Measurements from ENCODE around the gene BICC1.

The BICC1 gene

GRCh38 chr10:58608351-58608750 is 95.7 kb downstream of the BICC1 start:
- DNase-seq (ENCODE audit: low read depth, low spot score), result no peak

- no peak for DNase-seq (ENCODE audit: low read depth, low spot score)
Observed at GRCh38 chr10:58608826-58609531, 96.3 kb downstream of the BICC1 start.

DNA sequence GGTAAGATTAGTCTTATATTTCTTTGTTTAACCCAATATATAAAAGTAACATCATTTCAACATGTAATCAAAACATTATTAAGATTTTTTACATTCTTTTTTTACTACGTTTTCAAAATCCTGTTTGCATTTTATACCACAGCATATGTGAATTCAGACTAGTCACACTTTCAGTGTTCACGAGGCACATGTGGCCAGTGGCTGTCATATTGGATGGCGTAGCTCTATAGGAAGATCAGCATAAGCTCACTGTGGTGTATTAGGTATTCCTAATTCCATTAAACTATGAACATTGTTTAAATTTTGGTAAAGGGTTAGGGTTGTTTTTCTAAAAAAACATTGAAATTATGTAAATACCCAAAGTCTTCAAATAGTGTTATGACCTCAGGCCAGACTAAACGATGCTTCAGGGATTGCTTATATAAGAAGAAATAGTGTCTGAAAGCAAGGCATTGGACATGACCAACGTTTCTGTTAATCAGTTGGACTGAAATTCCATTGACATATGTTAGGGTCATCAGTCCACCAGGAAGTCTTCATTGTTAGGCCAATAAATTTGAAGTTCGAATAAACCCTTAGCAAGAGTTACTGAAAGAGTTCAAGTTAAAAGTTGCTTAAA is 97.0 kb downstream of the BICC1 start:
- no peak for DNase-seq (ENCODE audit: low read depth, low spot score)

DNA sequence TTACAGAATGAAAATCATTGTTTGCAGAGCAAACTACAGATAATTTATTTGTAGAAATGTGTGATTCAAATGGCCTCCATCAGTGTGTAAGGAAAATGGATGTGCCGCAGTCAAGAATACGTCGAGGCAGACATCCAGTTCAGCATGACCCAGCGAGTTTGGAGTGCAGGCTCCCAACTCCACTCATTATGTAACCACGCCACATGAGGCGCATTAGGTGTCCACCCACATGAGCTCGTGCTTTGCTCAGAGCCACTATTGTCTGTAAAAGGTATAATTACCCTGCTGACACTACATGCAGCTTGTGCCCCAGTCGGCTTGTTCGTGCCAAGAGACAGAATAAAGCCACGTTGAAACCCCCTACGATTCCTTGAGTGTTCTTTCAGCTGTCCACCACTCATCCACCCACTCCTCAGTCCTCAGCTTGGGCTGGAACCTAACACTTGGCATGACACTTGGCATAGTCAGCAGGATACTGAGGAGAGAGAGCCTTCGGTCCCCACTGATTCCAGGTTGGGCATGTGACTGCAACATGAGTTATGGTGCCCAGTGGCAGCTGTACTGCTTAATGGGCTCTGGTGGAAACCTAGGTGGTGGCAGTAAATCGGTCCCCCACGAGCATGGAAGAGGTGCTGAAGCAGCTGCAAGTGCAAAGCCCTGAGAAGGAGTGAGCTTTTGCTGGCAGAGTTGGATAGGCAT is 102.7 kb downstream of the BICC1 start:
- no peak for DNase-seq (ENCODE audit: low read depth, low spot score)

DNA sequence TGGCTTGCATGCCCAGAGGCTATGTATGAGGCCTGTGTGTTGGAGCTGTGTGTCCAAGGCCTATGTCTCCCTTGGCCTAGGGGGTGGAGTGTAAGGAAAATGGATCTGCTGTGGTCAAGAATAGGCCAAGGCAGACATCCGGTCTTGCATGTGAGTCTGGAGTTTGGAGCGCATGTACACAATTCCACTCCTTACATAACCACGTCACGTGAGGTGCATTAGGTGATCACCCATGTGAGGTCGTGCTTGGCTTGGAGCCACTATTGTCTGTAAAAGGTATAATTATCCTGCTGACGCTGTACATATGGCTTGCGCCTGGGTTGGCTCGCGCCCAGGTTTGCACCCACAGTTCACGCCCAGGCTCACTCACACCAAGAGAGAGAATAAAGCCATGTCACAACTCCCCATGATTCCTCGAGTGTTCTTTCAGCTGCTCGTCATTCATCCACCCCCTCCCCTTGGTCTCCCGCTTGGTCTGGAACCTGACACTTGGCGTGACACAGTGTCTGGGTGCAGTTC is 105.5 kb downstream of the BICC1 start:
- no peak for DNase-seq (ENCODE audit: low read depth, low spot score)

GRCh38 chr10:58621379-58622077 is 108.9 kb downstream of the BICC1 start:
- no peak for DNase-seq (ENCODE audit: low read depth, low spot score)

DNA sequence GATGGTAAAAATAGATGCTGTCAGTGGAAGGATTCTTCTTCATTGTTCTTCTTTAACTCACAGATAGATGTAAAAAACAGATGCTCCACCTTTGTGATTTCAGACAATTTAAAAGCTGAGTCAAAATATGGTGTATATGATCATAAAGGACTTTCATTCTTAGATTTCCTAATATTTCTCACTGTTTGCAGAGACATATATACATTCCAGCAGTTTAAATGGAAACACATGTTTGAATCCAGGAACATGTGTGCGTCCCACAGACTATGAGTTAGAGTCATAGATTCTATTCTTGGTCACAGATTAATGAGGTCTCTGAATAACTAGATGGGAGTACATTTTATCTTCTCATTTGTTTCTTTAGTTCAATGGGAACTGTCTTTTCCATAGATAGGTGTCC is 109.6 kb downstream of the BICC1 start:
- DNase-seq (ENCODE audit: low read depth, low spot score), result no peak

- DNase-seq (ENCODE audit: low read depth, low spot score), result no peak
Observed at GRCh38 chr10:58625070-58625469, 112.4 kb downstream of the BICC1 start.

GRCh38 chr10:58627392-58627791 is 114.7 kb downstream of the BICC1 start:
- DNase-seq (ENCODE audit: low read depth, low spot score), result no peak

GRCh38 chr10:58631715-58632114 is 119.0 kb downstream of the BICC1 start:
- no peak for DNase-seq (ENCODE audit: low read depth, low spot score)

DNA sequence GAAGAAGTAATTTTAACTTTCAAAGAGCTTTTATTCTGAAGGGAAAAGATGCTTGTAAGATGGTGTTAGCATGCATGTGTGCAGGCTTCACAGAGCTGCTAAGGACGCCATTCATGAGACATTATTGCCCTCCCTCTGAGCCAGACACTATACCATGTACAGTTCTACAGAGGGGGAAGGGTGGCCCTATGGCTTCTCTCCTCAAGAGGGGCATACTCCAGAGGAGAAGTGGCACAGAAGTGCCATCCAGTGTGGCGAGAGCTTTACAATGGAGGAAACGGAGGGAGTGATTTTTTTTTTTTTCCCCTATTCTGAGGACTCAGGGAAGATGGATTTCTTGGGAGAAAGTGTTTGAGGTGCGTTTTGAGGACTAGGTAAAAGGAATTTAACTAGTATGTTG is 119.5 kb downstream of the BICC1 start:
- DNase-seq (ENCODE audit: low read depth, low spot score), result no peak

DNA sequence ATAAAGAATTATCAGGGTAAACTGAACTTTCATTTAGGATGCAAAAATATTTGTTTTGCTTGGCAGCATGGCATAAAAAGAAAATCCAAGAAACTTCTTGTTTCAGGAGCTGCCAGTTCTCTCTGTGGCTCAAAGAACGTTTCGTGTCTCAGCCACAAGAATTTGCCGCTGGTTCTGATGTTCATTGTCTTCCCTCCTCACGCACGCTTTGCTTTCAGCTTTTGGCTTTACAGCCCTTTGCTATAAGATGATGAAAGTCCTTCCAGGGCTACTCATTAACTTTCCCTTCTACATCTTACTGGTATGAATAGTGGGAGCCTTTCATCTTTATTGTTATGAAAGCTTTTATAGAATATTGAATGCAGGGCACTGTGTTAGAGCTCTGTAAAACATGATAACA is 124.7 kb downstream of the BICC1 start:
- no peak for DNase-seq (ENCODE audit: low read depth, low spot score)

DNA sequence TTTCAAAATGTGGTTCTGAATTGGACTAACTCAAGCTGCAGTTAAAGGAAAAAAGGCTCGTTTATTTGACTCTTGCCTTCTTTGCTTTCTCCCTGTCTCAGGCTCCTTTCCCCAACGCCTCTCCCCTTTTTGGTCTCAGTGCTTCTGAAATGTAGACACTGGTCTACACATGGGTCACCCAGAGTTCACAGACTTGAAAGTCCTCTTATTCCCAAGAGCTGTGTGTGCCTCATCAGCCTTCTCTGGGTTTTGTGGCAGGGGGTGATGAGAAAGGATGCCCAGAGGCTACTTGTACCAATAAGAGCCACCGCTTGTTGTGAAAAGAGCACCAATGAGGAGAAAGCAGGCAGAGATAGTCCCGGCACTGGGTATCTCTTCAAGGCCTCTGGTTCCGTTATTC is 125.7 kb downstream of the BICC1 start:
- DNase-seq (ENCODE audit: low read depth, low spot score), result no peak

DNA sequence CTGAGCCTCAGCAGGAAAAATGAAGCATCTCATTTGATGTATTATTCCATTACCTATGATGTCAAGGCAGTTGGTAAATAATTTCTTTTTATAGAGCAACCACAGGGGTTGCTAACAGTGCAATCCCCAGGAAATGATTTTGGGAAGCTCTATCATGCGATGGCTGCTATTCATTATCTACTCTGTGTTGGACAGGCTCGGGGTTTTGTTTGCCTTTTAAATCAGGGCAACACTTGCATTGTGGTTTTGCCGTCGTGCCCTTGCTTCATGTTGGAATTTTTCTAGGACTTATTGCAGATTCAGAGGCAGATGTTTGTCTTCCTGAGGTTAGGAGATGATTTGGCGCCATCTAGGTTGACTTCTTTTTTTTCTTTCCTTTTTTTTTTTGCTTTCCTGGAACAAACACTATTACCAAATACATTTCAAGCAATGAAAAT is 128.4 kb downstream of the BICC1 start:
- no peak for DNase-seq (ENCODE audit: low read depth, low spot score)

GRCh38 chr10:58641708-58642107 is 129.0 kb downstream of the BICC1 start:
- no peak for DNase-seq (ENCODE audit: low read depth, low spot score)

DNA sequence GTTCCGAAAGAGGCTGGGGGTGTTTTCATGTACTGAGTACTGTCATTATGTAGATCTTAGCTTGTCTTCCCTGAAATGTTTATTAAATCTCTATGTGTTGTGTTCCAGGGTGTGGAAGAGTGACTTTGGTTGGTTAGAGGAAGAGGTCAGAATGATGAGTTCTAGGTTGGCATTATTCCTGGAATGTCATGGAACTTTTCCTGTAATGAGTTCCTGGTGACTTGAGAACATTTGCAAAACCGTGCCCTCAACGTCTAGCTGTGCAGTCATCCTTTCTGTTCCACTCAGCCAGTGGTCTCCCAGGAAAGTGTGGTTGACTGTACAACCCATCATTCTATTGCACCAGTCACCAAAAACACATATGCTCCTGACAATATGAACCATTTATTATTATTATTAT is 129.6 kb downstream of the BICC1 start:
- no peak for DNase-seq (ENCODE audit: low read depth, low spot score)

- no peak for DNase-seq (ENCODE audit: low read depth, low spot score)
Observed at GRCh38 chr10:58642916-58643428, 130.3 kb downstream of the BICC1 start.

- no peak for DNase-seq (ENCODE audit: low read depth, low spot score)
Observed at GRCh38 chr10:58644311-58644710, 131.6 kb downstream of the BICC1 start.

- no peak for DNase-seq (ENCODE audit: low read depth, low spot score)
Observed at GRCh38 chr10:58645416-58646146, 132.9 kb downstream of the BICC1 start.

- no peak for DNase-seq (ENCODE audit: low read depth, low spot score)
Observed at GRCh38 chr10:58647376-58648112, 134.9 kb downstream of the BICC1 start.
